Eye (tissue), 1 donor: Measurements from ENCODE around the gene CLIP2.
"Not testable (repeated sequence)": the region's sequence is repeated elsewhere in the genome, so short reads cannot be mapped to it uniquely, and the experiment has no call there.

Experiments used
- DNase-seq: peaks from one replicate; pipeline ENCODE4 v3.0.0-alpha.2; 2015

Gene CLIP2

DNA sequence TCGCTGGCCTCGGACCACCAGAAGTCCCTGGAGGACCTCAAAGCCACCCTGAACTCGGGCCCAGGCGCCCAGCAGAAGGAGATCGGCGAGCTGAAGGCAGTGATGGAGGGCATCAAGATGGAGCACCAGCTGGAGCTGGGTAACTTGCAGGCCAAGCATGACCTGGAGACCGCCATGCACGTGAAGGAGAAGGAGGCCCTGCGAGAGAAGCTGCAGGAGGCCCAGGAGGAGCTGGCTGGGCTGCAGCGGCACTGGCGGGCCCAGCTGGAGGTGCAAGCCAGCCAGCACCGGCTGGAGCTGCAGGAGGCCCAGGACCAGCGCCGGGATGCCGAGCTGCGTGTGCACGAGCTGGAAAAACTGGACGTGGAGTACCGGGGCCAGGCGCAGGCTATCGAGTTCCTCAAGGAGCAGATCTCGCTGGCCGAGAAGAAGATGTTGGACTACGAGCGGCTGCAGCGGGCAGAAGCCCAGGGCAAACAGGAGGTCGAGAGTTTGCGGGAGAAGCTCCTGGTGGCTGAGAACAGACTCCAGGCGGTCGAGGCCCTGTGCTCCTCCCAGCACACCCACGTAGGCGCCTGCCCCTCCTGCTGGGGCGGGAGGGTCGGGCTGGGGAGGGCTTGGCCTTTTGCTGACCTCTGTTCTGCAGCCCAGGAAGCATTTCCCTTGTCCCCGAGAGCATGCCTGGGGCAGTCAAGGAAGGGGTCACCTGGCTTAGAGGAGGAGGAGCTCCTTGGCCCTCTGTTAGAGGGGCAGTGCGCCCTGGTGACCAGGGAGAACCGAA, 87.2 kb downstream of the CLIP2 start:
- DNase-seq, result no peak

DNA sequence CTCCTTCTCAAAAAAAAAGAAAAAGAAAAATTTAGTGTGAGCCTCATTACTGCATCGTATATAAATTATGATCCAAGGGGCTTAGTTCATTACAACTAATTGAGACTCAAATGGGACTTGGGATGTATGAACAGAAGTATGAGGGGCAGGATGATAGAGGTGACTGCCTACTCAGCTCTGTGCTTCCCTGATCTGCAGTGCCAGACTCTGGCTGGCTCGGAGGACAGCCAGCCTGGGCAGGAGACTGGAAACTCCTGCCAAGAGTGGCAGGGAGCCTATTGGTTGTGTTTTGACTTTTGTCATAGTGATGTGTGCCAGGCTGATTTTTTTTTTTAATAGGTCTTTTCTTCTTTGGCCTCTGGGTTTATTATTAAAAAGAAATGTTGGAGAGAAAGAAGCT, 90.7 kb downstream of the CLIP2 start:
- no peak for DNase-seq

- no peak for DNase-seq
Observed at GRCh38 chr7:74380720-74381119, 91.5 kb downstream of the CLIP2 start.

DNA sequence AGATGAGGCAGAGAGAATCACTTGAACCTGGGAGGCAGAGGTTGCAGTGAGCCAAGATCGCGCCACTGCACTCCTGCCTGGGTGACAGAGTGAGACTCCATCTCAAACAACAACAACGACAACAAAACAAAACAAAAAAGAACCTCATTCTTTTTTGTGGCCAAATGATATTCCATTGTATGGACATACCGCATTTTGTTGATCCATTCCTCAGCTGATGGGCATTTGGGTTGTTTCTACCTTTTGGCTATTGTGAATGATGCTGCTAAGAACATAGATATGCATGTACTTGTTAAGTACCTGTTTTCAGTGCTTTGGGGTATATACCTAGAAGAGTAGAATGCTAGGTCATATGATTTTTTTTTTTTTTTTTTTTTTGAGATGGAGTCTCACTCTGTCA, 94.9 kb downstream of the CLIP2 start:
- not testable (repeated sequence) for DNase-seq

DNA sequence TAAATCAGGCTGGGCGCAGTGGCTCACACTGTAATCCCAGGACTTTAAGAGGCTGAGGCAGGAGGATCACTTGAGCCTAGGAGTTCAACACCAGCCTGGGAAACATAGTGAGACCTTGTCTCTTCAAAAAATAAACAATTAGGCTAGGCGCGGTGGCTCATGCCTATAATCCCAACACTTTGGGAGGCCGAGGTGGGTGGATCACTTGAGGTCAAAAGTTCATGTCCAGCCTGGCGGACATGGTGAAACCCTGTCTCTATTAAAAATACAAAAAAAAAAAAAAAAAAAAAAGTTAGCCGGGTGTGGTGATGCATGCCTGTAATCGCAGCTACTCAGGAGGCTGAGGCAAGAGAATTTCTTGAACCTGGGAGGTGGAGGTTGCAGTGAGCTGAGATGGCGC, 95.6 kb downstream of the CLIP2 start:
- not testable (repeated sequence) for DNase-seq

GRCh38 chr7:74387606-74388005, 98.4 kb downstream of the CLIP2 start:
- no peak for DNase-seq

DNA sequence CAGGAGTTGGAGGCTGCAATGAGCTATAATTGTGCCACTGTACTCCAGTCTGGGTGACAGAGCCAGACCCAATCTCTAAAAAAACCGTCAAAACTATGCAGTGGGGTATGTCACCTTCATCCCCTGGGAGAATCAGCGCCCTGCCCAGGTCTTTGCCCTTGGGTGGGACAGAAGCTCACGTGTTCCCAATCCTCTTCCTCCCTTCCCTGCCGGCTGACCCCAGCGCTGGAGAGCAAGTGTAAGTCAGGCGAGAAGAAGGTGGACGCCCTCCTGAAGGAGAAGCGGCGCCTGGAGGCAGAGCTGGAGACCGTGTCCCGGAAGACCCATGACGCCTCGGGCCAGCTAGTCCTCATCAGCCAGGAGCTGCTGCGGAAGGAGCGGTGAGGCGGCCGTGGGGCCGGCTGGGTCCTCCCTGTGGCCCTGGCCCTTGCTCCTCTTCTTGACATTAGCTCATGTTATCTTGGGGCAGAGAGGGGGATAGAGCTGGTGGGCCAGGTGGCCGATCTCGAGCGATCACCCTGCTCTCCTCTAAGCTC, 99.7 kb downstream of the CLIP2 start:
- DNase-seq, result no peak

DNA sequence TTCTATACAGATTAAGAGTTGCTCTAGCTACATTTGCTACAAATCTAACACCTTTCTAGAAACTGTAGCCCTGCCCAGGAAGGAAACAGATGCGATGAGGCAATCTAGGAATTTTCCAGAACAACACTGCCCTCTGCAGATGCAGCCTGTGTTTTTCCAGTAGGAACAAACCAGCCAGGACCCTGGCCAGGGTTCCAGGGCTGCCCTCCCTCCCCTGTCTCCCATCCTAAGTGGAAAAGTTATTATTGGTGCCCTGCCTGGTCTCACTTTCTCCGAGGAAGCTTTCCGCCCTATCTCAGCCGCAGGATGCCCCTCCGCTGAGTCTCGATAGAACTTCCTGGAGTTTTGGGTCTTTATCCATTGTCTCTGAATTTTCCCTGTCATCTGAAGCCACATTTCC, 104.5 kb downstream of the CLIP2 start:
- DNase-seq, result peak; percentile 52

GRCh38 chr7:74394601-74395000, 105.4 kb downstream of the CLIP2 start:
- DNase-seq, result not testable (repeated sequence)

GRCh38 chr7:74395745-74396311, 106.6 kb downstream of the CLIP2 start:
- no peak for DNase-seq

DNA sequence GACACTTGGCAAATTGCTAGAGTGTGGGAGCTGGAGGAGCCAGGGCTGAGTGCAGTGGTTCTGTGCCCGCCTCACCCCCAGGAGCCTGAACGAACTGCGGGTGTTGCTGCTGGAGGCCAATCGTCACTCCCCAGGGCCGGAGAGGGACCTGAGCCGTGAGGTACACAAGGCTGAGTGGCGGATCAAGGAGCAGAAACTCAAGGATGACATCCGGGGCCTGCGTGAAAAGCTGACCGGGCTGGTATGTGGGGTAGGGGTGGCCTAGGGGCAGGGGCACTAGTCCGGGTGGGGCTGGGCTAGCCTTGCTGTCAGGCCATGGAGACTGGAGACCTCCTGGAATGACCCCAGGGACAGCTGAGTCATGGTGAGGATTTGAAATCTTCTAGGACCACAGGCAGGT, 107.8 kb downstream of the CLIP2 start:
- DNase-seq, result no peak

- DNase-seq, result no peak
Observed at GRCh38 chr7:74398426-74398825, 109.2 kb downstream of the CLIP2 start.

DNA sequence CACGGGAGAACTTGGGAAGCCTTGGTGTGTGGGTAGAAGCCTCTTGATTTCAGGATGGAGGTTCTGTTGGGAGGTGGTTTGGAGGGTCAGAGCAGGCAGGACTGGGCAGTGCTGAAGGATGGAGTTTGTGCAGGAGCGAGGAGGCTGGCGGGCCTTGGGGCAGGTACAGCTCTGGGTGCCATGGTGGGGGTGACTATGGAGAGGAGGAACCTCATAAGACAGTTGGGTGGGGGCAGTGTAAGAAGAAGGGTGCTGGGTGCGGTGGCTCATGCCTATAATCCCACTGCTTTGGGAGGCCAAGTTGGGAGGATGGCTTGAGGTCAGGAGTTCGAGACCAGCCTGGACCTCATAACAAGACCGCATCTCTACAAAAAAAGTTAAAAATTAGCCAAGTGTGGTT, 109.8 kb downstream of the CLIP2 start:
- DNase-seq, result no peak

GRCh38 chr7:74400420-74401136, 111.4 kb downstream of the CLIP2 start:
- DNase-seq, result no peak

DNA sequence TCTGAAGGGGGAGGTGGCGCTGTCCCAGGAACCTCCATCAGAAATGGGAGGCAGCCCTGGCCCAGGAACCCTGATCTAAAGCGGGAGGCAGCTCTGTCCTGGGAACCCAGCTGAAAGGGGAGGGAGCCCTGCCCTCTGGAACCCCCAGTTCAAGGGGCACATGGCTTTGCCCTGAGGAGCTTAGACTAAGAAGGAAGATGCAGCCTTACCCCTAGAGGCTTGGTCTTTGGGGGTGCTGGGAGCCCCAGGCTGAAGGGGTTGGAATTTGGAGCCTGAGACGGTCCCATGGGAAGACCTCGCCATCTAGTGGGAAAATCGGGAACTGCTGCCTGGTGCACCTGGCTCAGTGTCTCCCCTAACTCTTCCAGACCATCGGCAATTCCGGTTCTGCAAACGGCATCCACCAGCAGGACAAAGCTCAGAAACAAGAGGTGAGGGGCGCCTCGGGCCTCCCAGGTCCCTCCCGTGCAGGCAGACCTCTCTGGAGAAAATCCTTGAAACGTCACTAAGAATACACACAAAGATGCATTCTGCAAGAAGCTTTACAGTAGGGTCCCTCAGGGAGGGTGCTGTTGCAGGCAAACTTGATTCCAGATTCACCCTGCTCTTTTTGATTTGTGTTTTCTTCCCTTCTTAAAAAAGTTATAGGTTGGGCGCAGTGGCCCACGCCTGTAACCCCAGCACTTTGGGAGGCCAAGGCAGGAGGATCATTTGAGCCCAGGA, 112.1 kb downstream of the CLIP2 start:
- DNase-seq, result peak; percentile 90

GRCh38 chr7:74402668-74403067, 113.5 kb downstream of the CLIP2 start:
- DNase-seq, result not testable (repeated sequence)

- no peak for DNase-seq
Observed at GRCh38 chr7:74403521-74404387, 114.5 kb downstream of the CLIP2 start.

DNA sequence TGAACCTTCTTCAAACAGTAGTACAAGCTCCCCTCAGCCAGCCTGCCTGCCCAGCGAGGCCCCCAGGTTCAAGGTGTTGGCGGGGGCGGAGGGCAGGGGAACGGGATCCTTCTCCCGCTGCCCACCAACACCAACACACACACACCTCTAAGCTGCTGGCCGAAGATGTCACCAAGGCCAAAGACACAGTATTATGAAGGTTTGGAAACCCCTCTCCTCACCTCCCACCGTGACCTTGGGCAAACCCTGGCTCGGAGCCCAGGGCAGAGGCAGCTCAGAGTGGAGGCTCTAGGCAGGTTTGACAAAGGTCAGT, 115.1 kb downstream of the CLIP2 start:
- no peak for DNase-seq

GRCh38 chr7:74404741-74405140, 115.5 kb downstream of the CLIP2 start:
- no peak for DNase-seq

GRCh38 chr7:74405191-74405898, 116.1 kb downstream of the CLIP2 start:
- no peak for DNase-seq

- DNase-seq, result no peak
Observed at GRCh38 chr7:74405899-74406512, 116.8 kb downstream of the CLIP2 start.
